Neural cell (in vitro differentiated cells): ENCODE results near the gene XDH. TPM values are rescaled to one million over a fixed set of nuclear protein-coding genes. Genes with fewer than 3 reads are reported as not detected.

Experiments
- H2AFZ ChIP-seq: fragments of 200-600, 300-800 bp; sonication (generic), shearing (Covaris generic); 2 replicates; pipeline ENCODE4 v1.6.0; 2014; ENCODE audit warnings: low read depth, mild to moderate bottlenecking, antibody characterized with exemption, low read length, moderate library complexity
- H3F3A ChIP-seq: fragments of 200-600 bp; shearing (Covaris generic); 2 replicates; pipeline ENCODE4 v1.6.1; 2016; ENCODE audit warnings: mild to moderate bottlenecking, moderate library complexity, mixed read lengths, antibody characterized with exemption, low read length; ENCODE audit not compliant: insufficient read depth, poor library complexity, severe bottlenecking
- H3K27ac ChIP-seq: fragments of 200-600, 300-800 bp; sonication (generic), shearing (Covaris generic); 2 replicates; pipeline ENCODE4 v1.5.1; 2014; ENCODE audit warnings: mild to moderate bottlenecking, low read length, moderate library complexity
- H3K27me3 ChIP-seq: fragments of 300-800, 200-600 bp; sonication (generic), shearing (Covaris generic); 2 replicates; pipeline ENCODE4 v1.6.0; 2014; ENCODE audit warnings: mild to moderate bottlenecking, low read depth, low read length, moderate library complexity; ENCODE audit not compliant: insufficient read depth
- H3K36me3 ChIP-seq: fragments of 300-800, 200-600 bp; sonication (generic), shearing (Covaris generic); 2 replicates; pipeline ENCODE4 v1.5.1; 2014; ENCODE audit warnings: mild to moderate bottlenecking, antibody characterized with exemption, low read length, moderate library complexity; ENCODE audit not compliant: insufficient read depth
- H3K4me2 ChIP-seq: fragments of 300-800, 200-600 bp; sonication (generic), shearing (Covaris generic); 2 replicates; pipeline ENCODE4 v1.6.0; 2014; ENCODE audit warnings: mild to moderate bottlenecking, low read length
- H3K4me3 ChIP-seq: fragments of 300-800, 200-600 bp; sonication (generic), shearing (Covaris generic); 2 replicates; pipeline ENCODE4 v1.5.1; 2014; ENCODE audit warnings: mild to moderate bottlenecking, low read length, moderate library complexity
- H3K79me2 ChIP-seq: fragments of 200-600 bp; shearing (Covaris generic); replicated peaks from 2 replicates; pipeline ENCODE4 v1.6.0; 2014; ENCODE audit warnings: mild to moderate bottlenecking, low read length, moderate library complexity; ENCODE audit not compliant: insufficient read depth
- H3K9ac ChIP-seq: fragments of 300-800, 200-600 bp; sonication (generic), shearing (Covaris generic); 2 replicates; pipeline ENCODE4 v1.6.1; 2016; ENCODE audit warnings: mild to moderate bottlenecking, low read length, mixed read lengths
- H3K9me2 ChIP-seq: fragments of 200-600 bp; shearing (Covaris generic); 2 replicates; pipeline ENCODE4 v1.6.1; 2016; ENCODE audit warnings: mild to moderate bottlenecking, low read length, mixed read lengths; ENCODE audit not compliant: insufficient read depth
- H3K9me3 ChIP-seq: fragments of 200-600, 300-800 bp; sonication (generic), shearing (Covaris generic); 2 replicates; pipeline ENCODE4 v1.6.1; 2016; ENCODE audit warnings: mild to moderate bottlenecking, mixed run types, low read length, moderate library complexity, mixed read lengths
- H4K20me1 ChIP-seq: fragments of 200-600 bp; shearing (Covaris generic); 2 replicates; pipeline ENCODE4 v1.6.1; 2016; ENCODE audit warnings: mild to moderate bottlenecking, mixed run types; ENCODE audit not compliant: insufficient read depth
- CTCF ChIP-seq: fragments of 450-650 bp; IDR thresholded peaks from 2 replicates; pipeline ENCODE4 v1.5.1; 2014; ENCODE audit warnings: antibody characterized with exemption, mild to moderate bottlenecking, moderate library complexity; ENCODE audit not compliant: poor library complexity, severe bottlenecking
- EP300 ChIP-seq: fragments of 450-650 bp; conservative IDR thresholded peaks from 2 replicates; pipeline ENCODE4 v1.6.1; 2014; ENCODE audit warnings: antibody characterized with exemption, mild to moderate bottlenecking, moderate library complexity; ENCODE audit not compliant: poor library complexity, severe bottlenecking
- EZH2 ChIP-seq: fragments of 200-600, 300-800 bp; shearing (Covaris generic), sonication (generic); IDR thresholded peaks from 2 replicates; pipeline ENCODE4 v1.6.1; 2014; ENCODE audit warnings: antibody characterized with exemption, low read length, borderline replicate concordance, mild to moderate bottlenecking; ENCODE audit not compliant: insufficient read depth, poor library complexity, severe bottlenecking
- MXI1 ChIP-seq: fragments of 450-650 bp; conservative IDR thresholded peaks from 2 replicates; pipeline ENCODE4 v1.6.1; 2014; ENCODE audit warnings: antibody characterized with exemption, mild to moderate bottlenecking; ENCODE audit not compliant: poor library complexity, severe bottlenecking
- POLR2AphosphoS5 ChIP-seq: IDR thresholded peaks from 2 replicates; pipeline ENCODE4 v1.6.1; 2012
- RAD21 ChIP-seq: fragments of 450-650 bp; conservative IDR thresholded peaks from 2 replicates; pipeline ENCODE4 v1.6.1; 2014; ENCODE audit warnings: antibody characterized with exemption, mild to moderate bottlenecking, moderate library complexity
- REST ChIP-seq: IDR thresholded peaks from 2 replicates; pipeline ENCODE4 v1.6.1; 2012; ENCODE audit warnings: borderline replicate concordance
- SMC3 ChIP-seq: fragments of 450-650 bp; conservative IDR thresholded peaks from 2 replicates; pipeline ENCODE4 v1.6.1; 2014; ENCODE audit warnings: antibody characterized with exemption, mild to moderate bottlenecking, moderate library complexity; ENCODE audit not compliant: poor library complexity
- TAF1 ChIP-seq: IDR thresholded peaks from 2 replicates; pipeline ENCODE4 v1.6.1; 2012; ENCODE audit warnings: low read depth
- polyA plus RNA-seq: library from polyadenylated mRNA; depleted of rRNA; stranded (reverse); fragments of >200 nt; gene quantifications from 2 replicates; pipeline ENCODE4 v1.2.3, GENCODE V29; 2014

The XDH gene
- polyA plus RNA-seq, 1 donor from 2014 or later, result 0.48 TPM

GRCh38 chr2:31413025-31413424 lies 1.5 kb downstream of the XDH start:
- Histone ChIP-seq H3K79me2 (no peaks in the 10 kb centered on the region), H3K27me3 (no peaks in the 10 kb centered on the region), H3F3A (no peaks in the 10 kb centered on the region), H3K27ac (no peak overlapping the region), H3K9ac (no peak overlapping the region), H3K4me3 (no peak overlapping the region), H3K4me2 (no peak overlapping the region), H2AFZ (no peak overlapping the region), H3K9me2 (no peaks in the 10 kb centered on the region), H4K20me1 (no peaks in the 10 kb centered on the region), H3K9me3 (no peaks in the 10 kb centered on the region), H3K36me3 (no peaks in the 10 kb centered on the region)
- TF ChIP-seq CTCF (no peak), POLR2AphosphoS5 (no peak), RAD21 (no peak), REST (no peak), EZH2 (no peak), SMC3 (no peak), EP300 (no peak), MXI1 (no peak), TAF1 (no peak)

- Histone ChIP-seq H3K27me3 (no peaks in the 10 kb centered on the region), H4K20me1 (no peaks in the 10 kb centered on the region), H3K27ac (no peak overlapping the region), H3K4me2 (no peak overlapping the region), H3K36me3 (no peaks in the 10 kb centered on the region), H3K4me3 (no peak overlapping the region), H3K9me3 (no peaks in the 10 kb centered on the region), H2AFZ (no peak overlapping the region), H3K9me2 (no peaks in the 10 kb centered on the region), H3K9ac (no peak overlapping the region), H3K79me2 (no peaks in the 10 kb centered on the region), H3F3A (no peaks in the 10 kb centered on the region)
- TF ChIP-seq EP300, result no peak
- no peak for TF ChIP-seq POLR2AphosphoS5
- TF ChIP-seq SMC3, result no peak
- TF ChIP-seq REST, result no peak
- TF ChIP-seq EZH2, result no peak
- no peak for TF ChIP-seq RAD21
- no peak for TF ChIP-seq CTCF
- TF ChIP-seq TAF1, result no peak
- TF ChIP-seq MXI1, result no peak
Observed at GRCh38 chr2:31411771-31412170, 2.8 kb downstream of the XDH start.
